Spinal cord (tissue), 10 donors: ENCODE data around the gene SOX5. TPM values are rescaled to one million over a fixed set of nuclear protein-coding genes. Genes with fewer than 3 reads are reported as not detected.
"Not testable (repeated sequence)": the region's sequence is repeated elsewhere in the genome, so short reads cannot be mapped to it uniquely, and the experiment has no call there.

Experiments used
- DNase-seq, 6 donors: peaks; one replicate each; pipeline versions ENCODE4 v3.0.0 to v3.0.0-alpha.2; 2013 to 2015; ENCODE audit warnings: low spot score in 6 of 6, low read depth in 4 of 6
- H3K27ac ChIP-seq: one replicate; pipeline ENCODE4 v1.5.1; 2013; ENCODE audit warnings: low read depth, low read length, control low read depth
- H3K27me3 ChIP-seq: one replicate; pipeline ENCODE4 v1.6.1; 2013; ENCODE audit warnings: low read length; ENCODE audit not compliant: control insufficient read depth, insufficient read depth
- H3K36me3 ChIP-seq: one replicate; pipeline ENCODE4 v1.6.1; 2013; ENCODE audit warnings: low read length; ENCODE audit not compliant: control insufficient read depth, insufficient read depth
- H3K4me1 ChIP-seq: one replicate; pipeline ENCODE4 v1.6.1; 2013; ENCODE audit warnings: low read length; ENCODE audit not compliant: control insufficient read depth, insufficient read depth
- H3K4me3 ChIP-seq: one replicate; pipeline ENCODE4 v1.5.1; 2013; ENCODE audit warnings: low read depth, low read length, control low read depth
- H3K9me3 ChIP-seq: one replicate; pipeline ENCODE4 v1.6.1; 2013; ENCODE audit warnings: low read length; ENCODE audit not compliant: control insufficient read depth, insufficient read depth
- WGBS: methylation state at CpG from one replicate; pipeline ENCODE4 v1.1.5; 2013; ENCODE audit warnings: missing lambda C conversion rate; ENCODE audit not compliant: insufficient coverage; 5-methylcytosine and 5-hydroxymethylcytosine counted together
- polyA plus RNA-seq, 2 donors: library from polyadenylated mRNA; unstranded; fragments of 120-200 nt; gene quantifications; one replicate each; pipeline ENCODE4 v1.2.1, GENCODE V29; 2013; ENCODE audit not compliant: insufficient read length in 2 of 2
- total RNA-seq, 2 donors: library from RNA; depleted of rRNA in 1 of 2; stranded (reverse); fragments of 120-200 nt in 1 of 2; fragments of >200 nt in 1 of 2; gene quantifications; one replicate each; pipeline versions ENCODE4 v1.2.3 to v1.2.4, GENCODE V29; 2013 to 2014
- donor health status: healthy.

SOX5 gene
- total and polyA plus RNA-seq, 4 donors = 20.3 to 48.8 (median 41.8) TPM

DNA sequence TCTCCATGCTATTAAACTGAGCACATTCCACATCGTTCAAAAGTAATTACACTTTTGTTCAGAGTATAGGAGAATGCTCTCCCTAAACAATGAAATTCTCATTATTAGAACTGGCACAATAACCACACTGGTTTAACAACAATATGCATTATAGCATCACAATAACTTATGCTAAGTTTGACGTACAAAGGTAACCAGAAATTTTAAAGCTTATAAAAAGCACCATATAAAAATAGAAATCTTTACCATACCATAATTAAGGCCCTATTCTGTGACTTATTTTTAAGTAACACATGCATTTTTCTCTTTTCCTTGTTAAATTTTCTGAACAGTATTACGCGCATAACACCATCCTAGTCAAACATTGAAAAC, 60.4 kb downstream of the SOX5 start:
- Histone ChIP-seq H3K27me3 (no peaks in the 10 kb centered on the region), H3K9me3 (no peaks in the 10 kb centered on the region), H3K36me3 (peaks cover under 1% of the 10 kb centered on the region), H3K4me1 (no peaks in the 10 kb centered on the region), H3K4me3 (no peak overlapping the region), H3K27ac (no peak overlapping the region)
- WGBS = no CpG with 5 or more reads among the region's 4 CpGs
- no peak for DNase-seq

DNA sequence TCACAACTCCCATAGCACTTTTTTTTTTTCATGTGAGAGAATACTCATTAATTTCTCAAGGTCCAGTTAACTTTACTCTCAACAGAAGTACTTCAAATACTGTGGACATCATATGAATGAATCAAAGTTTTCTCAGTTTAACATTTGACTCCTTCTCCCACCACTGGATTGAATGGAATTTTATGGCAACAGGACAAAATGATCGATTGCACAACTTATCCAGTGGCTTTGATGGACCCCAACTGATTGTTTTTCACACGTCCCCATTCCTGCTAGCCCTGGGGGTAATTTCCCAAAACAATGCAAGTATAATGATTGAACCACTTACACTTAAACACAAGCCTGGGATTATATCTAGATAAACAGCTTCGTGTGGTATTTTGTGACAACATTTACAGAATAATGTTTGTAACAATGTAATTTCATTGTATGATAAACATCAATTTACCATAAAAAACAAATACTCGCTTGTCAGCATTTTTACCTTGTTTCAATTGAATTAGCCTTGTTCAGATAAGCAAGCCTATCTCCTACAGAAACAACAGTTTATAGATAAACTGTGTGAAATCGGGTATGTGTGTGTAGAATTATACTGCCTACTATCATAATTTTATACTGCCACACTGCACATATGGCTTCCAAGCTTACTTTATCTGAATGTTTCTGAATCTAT, 60.9 kb downstream of the SOX5 start:
- peak in 1 of 6 donors; percentile 65 for DNase-seq
- Histone ChIP-seq H3K4me3 (no peak overlapping the region), H3K4me1 (no peaks in the 10 kb centered on the region), H3K9me3 (no peaks in the 10 kb centered on the region), H3K27ac (no peak overlapping the region), H3K36me3 (no peaks in the 10 kb centered on the region), H3K27me3 (no peaks in the 10 kb centered on the region)
- WGBS = 20% methylated on average over 1 of the region's 5 CpGs

- Histone ChIP-seq H3K4me3 (no peak overlapping the region), H3K36me3 (no peaks in the 10 kb centered on the region), H3K27me3 (no peaks in the 10 kb centered on the region), H3K27ac (no peak overlapping the region), H3K9me3 (no peaks in the 10 kb centered on the region), H3K4me1 (no peaks in the 10 kb centered on the region)
- peak in 2 of 6 donors; percentile 57 to 63 for DNase-seq
- no CpG with 5 or more reads among the region's 3 CpGs for WGBS
Observed at GRCh38 chr12:23887055-23887835, 62.2 kb downstream of the SOX5 start.

GRCh38 chr12:23885394-23885793, 64.1 kb downstream of the SOX5 start:
- Histone ChIP-seq H3K9me3 (no peaks in the 10 kb centered on the region), H3K4me1 (no peaks in the 10 kb centered on the region), H3K27me3 (no peaks in the 10 kb centered on the region), H3K36me3 (no peaks in the 10 kb centered on the region), H3K4me3 (no peak overlapping the region), H3K27ac (no peak overlapping the region)
- peak in 1 of 6 donors; percentile 54 for DNase-seq
- WGBS = no CpG with 5 or more reads among the region's 2 CpGs

GRCh38 chr12:23884909-23885308, 64.6 kb downstream of the SOX5 start:
- no peaks in the 10 kb centered on the region for H3K4me1 ChIP-seq
- no peaks in the 10 kb centered on the region for H3K36me3 ChIP-seq
- WGBS = no CpG with 5 or more reads among the region's 3 CpGs
- no peak overlapping the region for H3K4me3 ChIP-seq
- H3K9me3 ChIP-seq = no peaks in the 10 kb centered on the region
- no peaks in the 10 kb centered on the region for H3K27me3 ChIP-seq
- DNase-seq = no peak
- no peak overlapping the region for H3K27ac ChIP-seq

- no peaks in the 10 kb centered on the region for H3K36me3 ChIP-seq
- H3K4me3 ChIP-seq = no peak overlapping the region
- no peaks in the 10 kb centered on the region for H3K9me3 ChIP-seq
- DNase-seq = peak in 1 of 6 donors; percentile 37
- WGBS = 47% methylated on average over 5 of the region's 5 CpGs
- H3K27me3 ChIP-seq = no peaks in the 10 kb centered on the region
- no peak overlapping the region for H3K27ac ChIP-seq
- no peaks in the 10 kb centered on the region for H3K4me1 ChIP-seq
Observed at GRCh38 chr12:23880988-23881387, 68.5 kb downstream of the SOX5 start.

DNA sequence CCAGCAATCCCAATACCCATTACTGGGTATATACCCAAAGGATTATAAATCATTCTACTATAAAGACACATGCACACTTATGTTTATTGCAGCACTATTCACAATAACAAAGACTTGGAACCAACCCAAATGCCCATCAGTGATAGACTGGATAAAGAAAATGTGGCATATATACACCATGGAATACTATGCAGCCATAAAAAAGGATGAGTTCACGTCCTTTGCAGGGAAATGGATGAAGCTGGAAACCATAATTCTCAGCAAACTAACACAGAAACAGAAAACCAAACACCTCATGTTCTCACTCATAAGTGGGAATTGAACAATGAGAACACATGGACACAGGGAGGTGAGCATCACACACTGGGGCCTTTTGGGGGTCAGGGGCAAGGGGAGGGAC, 72.9 kb downstream of the SOX5 start:
- not testable (repeated sequence) for DNase-seq, H3K36me3 ChIP-seq, H3K27ac ChIP-seq, H3K4me3 ChIP-seq, H3K4me1 ChIP-seq, H3K9me3 ChIP-seq, H3K27me3 ChIP-seq
- WGBS = no CpG with 5 or more reads among the region's 1 CpG

GRCh38 chr12:23867794-23868193, 81.7 kb downstream of the SOX5 start:
- Histone ChIP-seq H3K4me1 (no peaks in the 10 kb centered on the region), H3K27me3 (no peaks in the 10 kb centered on the region), H3K36me3 (no peaks in the 10 kb centered on the region), H3K4me3 (no peak overlapping the region), H3K9me3 (no peaks in the 10 kb centered on the region), H3K27ac (no peak overlapping the region)
- no peak for DNase-seq

DNA sequence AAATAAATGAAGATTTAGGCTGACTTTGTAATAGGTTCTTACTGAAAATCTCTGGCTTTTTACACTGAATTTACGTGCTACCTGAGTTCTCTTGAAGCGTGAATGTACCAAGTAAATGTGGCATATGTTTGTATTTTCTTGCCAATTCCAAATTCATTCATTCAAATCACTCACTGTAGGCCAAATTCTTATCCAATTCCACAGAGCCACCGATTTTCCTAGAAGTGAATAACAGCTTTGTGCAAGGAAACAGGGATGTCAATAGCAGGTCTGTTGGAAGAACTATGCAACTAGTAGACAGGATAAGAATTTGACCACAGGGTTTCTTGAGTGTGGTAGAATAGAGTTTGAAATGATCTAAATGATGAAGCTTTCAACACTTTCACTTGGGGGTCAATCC, 86.8 kb downstream of the SOX5 start:
- Histone ChIP-seq H3K36me3 (no peaks in the 10 kb centered on the region), H3K27me3 (no peaks in the 10 kb centered on the region), H3K27ac (no peak overlapping the region), H3K9me3 (peaks cover 7% of the 10 kb centered on the region), H3K4me1 (no peaks in the 10 kb centered on the region), H3K4me3 (no peak overlapping the region)
- DNase-seq = peak in 1 of 6 donors; percentile 55
- no CpG with 5 or more reads among the region's 3 CpGs for WGBS

- H3K27me3 ChIP-seq = no peaks in the 10 kb centered on the region
- no peak overlapping the region for H3K4me3 ChIP-seq
- H3K9me3 ChIP-seq = peaks cover 7% of the 10 kb centered on the region
- DNase-seq = no peak
- no peaks in the 10 kb centered on the region for H3K4me1 ChIP-seq
- no CpG with 5 or more reads among the region's 1 CpG for WGBS
- H3K27ac ChIP-seq = no peak overlapping the region
- no peaks in the 10 kb centered on the region for H3K36me3 ChIP-seq
Observed at GRCh38 chr12:23860019-23860418, 89.5 kb downstream of the SOX5 start.
